Measurements from ENCODE around the gene NLRP5.

GRCh38 chr19:56108447-56109195 lies 122.0 kb downstream of the NLRP5 start:
- TF ChIP-seq CTCF (conservative IDR thresholded peaks at IDR 0.05; ENCODE audit: low read length) (no peak), EZH2phosphoT487 (IDR thresholded peaks at IDR 0.05; ENCODE audit: borderline replicate concordance, low read depth, low read length) (no peak)
